Activated CD4-positive, alpha-beta T cell treated with anti-CD3 and anti-CD28 coated beads, Interleukin-2, amount 50 U/mL, for 16 hours (primary cell): ENCODE data around the gene MYOCD.

Source experiments
- DNase-seq: peaks from one replicate; pipeline ENCODE4 v3.0.0-alpha.2; 2020

MYOCD gene

DNA sequence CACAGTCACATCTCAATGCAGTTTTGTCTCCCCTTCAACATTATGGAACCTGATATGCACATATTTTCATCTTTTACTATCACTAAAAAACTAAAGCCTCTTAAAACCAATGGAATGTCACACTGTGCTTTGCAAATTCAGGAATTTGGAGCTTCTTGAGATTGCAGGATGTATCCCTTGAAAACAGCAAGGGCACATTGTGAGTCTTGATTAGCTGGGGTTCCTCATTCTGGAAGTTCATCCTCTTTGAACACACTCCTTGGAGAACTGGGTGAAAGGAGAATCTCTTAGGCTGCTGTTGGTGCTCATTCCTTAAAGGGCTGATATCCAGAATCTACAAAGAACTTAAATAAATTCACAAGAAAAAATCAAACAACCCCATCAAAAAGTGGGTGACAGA is 21.1 kb upstream of the MYOCD start:
- no peak for DNase-seq

DNA sequence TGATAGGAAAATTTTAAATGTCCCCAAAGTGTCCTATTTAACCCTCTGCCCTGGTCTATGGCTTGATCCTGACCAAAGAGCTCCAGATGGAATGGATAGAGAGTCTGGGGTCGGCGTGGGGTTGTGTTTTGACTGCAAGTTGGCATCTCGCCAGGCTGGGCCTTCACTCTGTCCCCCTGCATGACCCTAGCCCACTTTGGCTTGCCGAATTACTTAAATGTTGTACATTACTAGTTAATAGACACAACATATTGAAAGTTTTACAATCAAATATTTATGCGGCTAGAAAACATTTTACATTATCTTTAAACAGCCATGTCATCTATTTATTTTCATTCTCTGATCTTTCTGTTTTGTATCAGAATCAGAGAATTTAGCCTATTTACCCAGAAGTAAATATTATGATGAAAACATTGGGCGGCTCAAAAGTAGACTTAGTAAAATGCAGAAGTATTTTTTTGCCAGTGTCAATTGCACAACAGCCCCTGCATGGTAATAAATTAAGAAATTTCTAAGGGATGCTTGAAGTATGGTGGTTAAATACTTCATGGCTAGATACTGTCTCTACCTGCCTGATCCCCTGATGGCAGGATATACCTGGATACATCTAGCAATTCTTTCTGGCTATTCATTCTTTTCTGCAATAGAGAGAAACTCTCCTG is 18.8 kb upstream of the MYOCD start:
- no peak for DNase-seq

DNA sequence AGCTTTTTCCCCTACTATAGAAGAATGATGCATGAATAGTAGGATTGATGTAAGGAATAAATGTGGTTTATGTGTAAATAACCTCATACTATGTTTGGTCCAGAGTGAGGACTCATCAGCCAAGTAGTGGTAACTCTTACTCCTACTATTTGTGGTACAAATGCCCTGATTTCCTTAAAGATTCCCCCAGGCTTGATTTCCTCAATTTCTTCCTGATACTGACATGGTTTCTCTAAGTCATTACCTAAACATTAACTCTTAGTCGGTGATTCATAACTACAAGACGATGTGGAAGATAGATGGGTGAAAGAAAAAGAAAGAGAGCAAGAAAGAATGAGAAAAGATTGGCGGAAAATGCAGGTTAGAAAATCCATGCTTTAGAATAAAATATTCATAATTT is 17.2 kb upstream of the MYOCD start:
- no peak for DNase-seq

DNA sequence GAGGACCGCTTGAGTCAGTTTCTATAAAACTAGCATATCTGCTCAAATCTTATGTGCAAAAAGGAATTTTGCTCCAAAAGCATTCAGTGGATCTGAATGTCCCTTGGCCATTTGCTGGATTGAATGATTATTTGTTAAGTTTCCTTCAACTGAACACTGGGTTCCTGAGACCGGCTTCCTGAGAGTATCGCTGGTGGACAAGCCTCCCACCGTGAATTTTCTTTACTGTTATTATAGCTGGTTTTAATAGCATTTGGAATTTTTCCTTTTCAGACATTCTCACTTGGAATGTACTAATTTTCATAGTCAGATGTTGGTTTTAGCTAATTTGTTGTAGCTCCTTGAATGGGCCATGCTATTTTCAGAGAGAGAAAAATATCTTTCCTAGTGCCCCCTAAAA is 9.8 kb upstream of the MYOCD start:
- no peak for DNase-seq

DNA sequence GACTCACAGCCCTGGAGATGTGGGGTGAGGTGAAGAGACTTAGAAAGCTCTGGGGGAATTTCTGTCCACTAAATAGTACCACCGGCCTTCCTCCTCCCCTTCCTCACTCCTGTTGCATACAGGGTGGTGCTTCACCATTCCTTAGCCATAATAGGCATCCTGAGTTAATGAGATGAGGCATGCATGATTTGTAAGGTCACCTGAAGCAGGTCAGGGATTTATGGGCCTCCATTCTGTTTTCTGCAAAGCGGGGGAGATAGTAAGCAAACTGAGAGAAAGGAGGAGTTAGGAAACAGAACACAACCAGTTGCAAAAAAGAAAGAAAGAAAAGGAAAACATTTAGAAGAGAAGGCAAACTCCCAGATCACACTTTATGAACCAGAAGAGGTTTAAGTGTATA is 9.3 kb upstream of the MYOCD start:
- DNase-seq = no peak

DNA sequence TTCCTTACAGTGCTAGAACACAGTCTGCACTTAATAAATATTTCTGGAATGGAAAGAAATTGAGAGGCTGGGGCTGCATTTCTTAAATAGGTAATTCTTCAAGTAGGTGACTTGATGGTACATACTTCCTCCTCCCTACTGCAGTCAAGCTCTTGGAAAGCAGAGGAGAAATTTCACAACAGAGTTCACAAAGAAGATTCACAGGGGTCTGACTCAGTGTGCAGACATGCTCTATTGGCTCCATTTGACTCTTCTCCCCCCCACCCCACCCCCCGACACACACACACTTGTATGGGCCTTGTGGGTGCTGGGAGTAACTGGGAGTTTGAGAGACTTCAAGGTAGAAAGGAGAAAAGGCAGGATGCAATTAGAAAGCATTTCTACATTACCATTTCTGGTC is 6.2 kb upstream of the MYOCD start:
- no peak for DNase-seq

DNA sequence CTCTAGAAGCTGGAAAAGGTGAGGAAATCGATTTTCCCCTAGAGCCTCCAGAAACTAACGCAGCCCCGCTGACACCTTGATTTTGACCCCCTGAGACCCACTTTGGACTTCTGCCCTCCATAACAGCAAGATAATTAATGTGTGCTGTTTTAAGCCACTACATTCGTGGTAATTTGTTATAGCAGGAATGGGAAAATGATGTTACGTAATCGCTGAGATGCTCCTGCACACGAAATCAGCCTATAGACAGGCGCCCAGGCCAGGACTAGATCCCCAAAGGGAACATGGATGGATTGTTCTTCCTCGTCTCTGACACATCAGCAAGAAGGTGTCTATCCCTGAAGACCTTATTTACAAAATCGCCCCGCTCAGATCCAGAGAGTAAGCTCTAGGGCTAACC is 1.4 kb upstream of the MYOCD start:
- no peak for DNase-seq

DNA sequence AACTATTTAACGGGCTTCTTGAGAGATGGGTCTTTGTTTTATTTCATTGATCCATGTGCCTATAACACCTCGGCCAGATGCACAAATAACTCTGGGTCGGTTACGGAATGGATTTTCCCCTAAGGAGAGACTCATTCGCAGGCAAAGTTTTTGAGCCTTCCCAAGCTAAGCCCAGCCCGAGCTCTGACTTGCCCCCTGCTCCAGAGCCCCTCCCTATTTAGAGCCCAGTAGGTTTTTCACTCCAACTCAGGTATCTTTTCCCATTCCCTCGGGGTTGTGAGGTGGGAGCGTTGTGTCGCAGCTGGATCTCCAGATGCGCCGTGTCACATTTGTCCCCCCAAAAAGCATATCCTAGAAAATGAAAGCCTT is 812 bp upstream of the MYOCD start:
- DNase-seq = no peak

DNA sequence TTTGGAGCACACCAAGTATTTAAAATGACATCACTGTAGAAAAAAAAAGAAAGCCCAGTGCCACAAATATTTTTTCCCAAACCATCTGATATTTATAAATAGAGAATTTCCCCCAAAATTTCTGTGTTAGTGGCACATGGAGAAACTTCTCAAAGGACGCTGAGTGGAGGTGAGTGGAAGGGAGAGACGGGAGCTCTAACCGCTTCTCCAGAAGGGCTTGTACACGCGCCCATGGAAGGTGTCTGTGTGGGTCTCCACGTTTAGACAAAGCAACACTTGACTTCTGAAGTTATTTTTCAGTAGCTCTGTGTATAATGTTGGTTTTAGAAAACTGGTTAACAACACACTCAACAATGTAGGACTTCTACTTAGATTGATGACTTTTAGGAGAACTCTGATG is 1.0 kb downstream of the MYOCD start:
- no peak for DNase-seq

DNA sequence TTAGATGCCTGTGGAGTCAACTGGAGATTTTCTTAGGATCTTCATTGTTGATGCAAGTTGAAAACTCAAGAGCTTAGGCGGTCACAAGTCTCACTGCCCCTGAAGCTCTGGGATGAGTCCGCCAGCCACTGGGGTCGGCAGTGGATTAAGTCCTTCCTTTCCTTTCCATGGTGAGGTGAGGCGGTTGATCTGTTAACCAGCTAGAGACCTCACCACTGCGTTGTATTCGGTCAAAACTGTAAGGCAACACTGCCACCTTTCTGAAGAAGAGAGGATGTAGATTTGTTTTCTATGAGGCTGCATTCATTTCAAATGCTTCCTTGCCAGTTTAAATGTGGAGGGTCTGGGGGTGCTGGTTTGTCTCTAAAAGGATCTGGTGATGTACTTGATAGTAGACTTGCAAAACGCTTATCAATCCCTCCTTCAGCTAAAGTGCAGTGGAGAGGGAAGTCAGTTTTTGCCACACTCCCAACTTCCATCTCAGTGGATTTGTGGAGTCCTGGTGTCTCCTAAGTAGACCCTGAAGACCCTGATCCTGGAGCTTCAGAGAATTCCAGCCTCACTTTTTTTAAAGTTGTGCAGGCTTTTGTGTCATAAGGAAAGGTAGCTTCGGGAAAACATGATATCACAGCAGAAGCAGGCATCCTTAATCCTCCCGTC is 1.7 kb downstream of the MYOCD start:
- DNase-seq = peak; percentile 2

DNA sequence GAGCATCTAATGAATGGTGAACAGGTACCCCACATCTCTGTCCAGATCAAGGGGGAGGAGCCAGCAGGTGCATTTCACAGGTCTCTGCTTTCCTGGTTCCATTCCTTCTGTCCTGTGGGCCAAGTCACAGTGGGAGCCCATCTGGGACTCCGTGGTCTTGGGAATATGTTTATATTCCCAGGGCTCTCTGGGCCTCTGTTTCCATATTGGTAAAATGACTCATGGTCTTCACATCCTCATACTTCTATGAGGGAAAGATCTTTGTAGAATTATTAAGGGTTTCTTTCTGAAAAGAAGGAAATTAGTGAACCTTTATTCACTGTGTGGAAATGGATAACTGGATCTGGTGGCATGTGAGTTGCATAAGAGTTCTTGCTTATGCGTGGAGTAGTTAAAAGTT is 6.2 kb downstream of the MYOCD start:
- DNase-seq = no peak

DNA sequence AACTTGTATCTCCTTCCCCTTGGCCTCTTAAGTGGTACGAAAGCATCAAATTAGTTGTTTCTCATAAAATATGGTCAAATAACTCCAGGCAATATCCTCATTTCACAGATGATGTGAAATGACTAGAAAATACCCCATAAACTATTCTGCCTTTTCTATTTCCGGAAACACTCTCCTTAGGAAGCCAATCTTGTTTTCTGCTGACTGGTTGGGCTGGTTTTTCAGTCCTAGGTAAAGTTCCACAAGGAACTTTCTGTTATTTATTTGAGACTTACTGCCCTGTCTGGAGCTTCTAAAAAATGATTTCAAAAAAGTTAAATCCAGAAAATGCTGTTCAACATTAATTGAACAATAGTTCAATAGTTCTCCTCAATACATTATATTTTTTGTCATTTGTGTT is 7.3 kb downstream of the MYOCD start:
- no peak for DNase-seq

DNA sequence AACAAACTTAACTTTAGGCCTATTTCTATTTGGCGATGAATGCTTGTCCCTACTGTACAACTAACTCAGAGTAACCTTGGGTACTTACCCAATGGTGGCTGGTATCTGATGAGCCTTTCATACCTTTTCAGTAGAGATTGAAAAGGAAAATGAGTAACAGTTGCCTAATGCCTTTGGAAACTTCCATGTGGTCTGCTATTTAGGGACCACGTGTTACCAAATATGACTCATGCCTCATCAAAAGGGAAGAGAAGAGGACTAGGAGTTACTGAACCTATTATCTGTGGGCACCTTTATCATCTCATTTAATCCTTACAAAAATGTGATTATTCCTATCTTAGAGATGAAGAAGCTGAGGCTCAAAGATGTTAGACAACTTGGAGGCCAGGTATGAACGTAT is 8.1 kb downstream of the MYOCD start:
- no peak for DNase-seq

DNA sequence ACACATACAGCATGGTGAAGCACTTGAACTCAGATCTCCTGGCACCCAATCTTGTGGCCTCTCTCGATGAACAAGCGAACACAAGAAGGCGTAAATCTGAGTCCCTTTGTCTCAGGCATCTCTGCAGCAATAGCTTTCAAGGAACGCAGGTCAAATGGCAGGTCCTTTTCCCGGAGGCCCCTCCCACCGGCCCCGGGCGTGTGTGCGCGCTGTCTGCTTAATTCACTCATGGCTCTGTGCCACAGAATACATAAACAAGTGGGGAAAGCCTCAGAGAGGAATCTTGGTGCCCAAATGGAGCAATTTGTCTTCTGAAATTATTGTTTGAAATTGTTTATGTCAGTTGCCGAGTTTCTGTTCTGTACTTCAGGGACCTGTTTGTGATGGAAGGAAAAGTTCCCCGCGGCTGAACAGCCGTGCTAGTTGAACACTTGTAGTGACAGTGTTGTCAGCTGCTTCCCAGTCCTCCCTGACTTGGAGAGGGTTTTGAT is 14.8 kb downstream of the MYOCD start:
- no peak for DNase-seq

DNA sequence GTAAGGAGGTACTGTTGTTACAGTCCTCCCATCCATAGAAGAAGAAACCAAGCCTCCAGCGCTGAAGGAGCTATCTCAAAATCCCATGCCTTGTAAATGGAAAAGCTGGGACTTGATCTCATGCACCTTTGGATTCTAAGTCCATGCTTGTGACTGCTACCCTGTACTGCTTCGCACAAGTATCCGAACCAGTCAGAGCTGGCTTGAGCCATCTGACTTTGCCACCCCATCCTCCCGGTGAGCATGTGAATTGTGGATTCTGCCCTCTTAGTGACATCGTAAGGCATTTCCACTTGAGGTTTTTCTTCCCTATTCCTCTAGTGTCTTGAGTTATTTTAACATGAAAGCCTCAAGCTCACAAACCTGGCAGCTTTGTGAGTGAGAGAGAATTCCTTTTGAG is 15.3 kb downstream of the MYOCD start:
- no peak for DNase-seq

DNA sequence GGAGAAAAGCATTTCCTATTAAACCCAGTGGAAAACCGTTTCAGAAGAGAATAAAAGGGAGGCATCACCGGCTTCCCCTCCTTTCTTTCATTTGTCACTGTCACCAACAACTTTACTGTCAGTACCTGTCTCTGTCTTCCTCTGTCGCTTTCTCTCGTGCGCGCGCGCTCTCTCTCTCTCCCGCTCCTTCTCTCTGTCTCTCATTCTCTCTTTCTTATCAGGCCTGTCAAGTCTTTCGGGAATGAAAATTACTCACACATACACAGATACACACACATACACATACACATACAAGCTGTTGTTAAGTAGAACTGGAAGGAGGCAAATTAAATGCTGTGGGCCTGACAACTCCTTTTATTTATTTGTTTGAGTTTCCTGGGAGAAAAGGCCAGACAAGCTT is 17.6 kb downstream of the MYOCD start:
- no peak for DNase-seq

DNA sequence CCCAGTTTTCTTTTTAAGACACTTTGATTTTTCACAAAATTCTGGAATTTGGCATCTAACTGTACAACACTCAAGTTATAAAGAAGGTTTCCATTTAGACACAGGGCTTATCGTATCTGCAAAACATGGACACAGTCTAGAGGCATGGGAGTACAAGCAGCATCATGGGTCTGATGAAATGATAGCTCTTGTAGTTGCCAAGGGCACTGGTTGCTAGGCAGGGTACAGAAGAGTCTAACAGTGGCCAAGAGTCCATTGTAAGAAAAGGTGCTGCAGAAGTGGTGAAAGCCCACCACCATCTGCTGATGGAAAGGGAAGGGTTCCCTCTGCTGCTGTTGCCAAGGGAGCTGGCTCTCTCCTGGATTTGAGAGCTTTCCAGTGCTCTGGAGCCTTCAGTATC is 20.8 kb downstream of the MYOCD start:
- no peak for DNase-seq

DNA sequence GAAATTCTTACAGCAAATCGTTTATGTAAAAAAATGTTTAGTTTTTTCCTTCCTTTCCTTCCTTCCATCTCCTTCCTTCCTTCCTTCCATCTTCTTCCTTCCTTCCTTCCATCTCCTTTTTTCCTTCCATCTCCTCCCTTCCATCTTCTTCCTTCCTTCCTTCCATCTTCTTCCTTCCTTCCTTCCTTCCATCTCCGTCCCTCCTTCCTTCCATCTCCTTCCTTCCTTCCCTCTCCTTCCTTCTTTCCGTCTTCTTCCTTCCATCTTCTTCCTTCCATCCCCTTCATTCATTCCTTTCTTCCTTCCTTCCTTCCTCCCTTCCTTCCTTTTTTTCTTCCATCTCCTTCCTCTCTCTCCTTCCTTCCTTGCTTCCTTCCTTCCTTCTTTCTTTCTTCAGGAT is 22.7 kb downstream of the MYOCD start:
- no peak for DNase-seq

DNA sequence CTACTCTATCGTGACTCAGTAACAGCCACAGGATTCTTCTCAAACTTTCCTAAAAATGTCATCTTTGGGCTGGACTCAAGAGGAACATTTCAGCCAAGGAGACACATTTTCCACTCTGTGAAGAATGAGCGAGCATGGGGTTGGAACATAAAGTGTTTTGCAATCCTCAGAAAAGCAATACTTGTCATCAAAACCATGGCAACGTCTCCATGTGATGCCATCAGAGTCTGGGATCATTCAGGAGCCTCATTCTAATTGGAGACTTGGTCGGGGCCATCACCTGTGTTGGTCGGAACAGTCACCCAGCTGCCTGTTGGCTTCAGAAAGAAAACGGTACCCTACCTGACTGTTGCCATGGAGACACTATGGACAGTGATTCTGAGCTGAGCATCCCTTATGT is 25.5 kb downstream of the MYOCD start:
- DNase-seq = no peak

DNA sequence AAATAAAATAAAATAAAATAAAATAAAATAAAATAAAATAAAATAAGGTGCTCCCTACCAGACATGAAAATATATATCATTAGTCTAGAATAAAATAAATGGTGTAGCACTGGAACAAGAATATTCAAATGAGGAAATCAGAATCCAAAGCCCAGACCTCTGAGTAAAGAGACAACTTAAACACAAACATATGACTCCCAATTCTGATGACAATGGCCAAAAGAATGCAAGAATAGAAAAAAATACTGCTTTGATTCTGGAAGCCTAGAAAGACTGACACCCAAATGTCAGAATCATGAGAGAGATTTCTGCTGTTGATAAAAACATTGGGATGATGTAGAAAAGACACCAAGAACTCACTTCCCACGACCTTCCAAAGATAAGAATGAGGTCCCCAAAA is 27.9 kb downstream of the MYOCD start:
- DNase-seq = no peak

DNA sequence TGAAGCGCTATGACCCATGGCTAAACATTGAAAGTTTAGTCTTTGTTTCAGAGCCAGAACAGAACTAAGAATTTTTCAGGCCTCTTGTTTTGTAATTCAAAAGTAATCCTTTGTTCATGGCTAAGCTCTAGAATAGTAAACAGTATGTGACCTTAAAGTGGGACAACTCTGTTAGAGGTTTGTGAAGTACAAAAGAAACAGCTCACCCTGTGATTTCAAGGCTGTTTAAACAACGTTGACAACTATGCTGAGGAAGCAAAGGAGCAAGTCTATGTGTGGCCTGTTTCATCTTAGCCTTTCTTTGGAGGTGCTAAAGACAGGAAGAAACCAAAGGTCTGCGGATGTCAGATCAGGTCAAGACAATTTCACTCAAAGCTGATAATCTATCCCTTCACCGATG is 40.4 kb downstream of the MYOCD start:
- no peak for DNase-seq

DNA sequence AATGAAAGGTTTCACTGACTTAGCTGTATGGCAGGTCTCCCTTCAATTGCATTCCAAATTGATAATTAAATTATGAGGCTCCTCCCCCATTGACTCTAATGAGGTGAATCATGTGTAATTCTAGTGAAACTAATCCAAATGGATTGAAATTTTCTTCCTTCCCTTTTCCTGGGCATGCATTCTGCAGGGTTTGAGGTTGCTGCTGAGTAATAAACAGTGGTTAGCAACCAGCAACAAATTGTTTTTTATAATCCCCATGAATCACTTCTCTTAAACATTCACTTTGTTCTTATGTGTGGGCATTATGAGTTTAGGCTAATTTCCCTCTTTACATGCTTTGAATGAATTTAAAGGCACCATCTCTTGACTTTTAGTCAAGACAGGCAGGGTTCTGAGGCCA is 43.4 kb downstream of the MYOCD start:
- no peak for DNase-seq

DNA sequence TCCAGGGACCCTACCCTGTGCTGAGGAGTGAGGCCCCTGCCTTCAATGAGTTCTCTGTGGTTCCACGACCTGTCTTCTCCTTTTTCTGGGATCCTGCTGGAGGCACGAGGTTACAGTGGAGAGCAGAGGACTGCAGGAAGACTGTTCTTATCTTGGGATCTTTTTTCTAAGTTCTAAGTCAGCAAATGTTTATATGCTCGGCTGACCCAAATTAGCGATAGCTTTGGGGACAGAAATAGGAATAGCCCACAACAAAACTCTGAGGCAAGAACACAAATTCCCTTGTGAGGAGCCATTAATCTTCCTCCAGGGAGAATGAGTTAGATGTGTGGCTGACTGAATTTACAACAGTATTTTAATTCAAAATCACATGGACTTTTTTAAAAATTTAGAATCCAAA is 46.7 kb downstream of the MYOCD start:
- no peak for DNase-seq

DNA sequence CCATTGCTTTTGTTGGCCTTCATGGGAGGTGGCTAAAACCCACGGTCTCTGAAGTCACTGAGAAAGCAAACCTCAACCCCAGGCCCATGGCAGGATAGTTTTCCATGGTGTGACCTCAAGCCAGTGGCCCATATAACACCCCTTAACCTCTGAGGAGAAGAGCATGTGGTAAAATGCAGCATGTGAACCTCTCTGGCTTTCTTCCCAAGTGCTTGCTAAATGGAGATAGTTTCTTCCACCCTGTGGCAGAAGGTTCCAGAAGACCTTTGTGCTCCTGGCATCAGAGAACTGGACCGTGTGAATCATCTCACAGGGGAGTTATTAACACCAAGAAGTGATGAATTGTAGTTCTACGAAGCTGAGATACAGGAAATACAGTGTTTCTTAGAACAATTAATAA is 47.3 kb downstream of the MYOCD start:
- DNase-seq = no peak

DNA sequence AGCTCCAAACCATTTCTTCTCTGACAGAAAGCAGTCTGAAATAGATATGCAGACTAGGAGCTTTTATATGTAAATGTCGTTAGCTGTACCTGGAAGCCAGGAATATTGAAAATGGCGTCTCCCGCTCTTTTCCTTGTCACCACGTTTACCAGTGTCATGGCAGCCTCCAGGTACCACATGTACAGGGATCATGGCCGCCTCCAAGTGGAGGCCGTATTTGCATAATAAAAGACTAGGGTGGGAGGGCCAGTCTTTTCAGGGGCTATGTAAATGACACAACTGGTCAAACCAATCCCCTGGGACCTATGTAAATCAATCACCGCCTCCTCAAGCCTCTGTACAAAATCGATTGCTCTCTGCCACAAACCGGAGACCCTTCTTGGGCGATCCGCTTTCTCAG is 54.3 kb downstream of the MYOCD start:
- DNase-seq = no peak
